NB4 (cell line): ENCODE data around the gene TMEM95.

Source experiments
- CTCF ChIP-seq: IDR thresholded peaks from one replicate; pipeline ENCODE4 v1.5.1; 2012; ENCODE audit warnings: low read depth, low read length
- MYC ChIP-seq: IDR thresholded peaks from 2 replicates; pipeline ENCODE4 v1.6.1; 2011; ENCODE audit warnings: low read depth, low read length
- POLR2A ChIP-seq: IDR thresholded peaks from 2 replicates; pipeline ENCODE4 v1.6.1; 2011; ENCODE audit warnings: mild to moderate bottlenecking; ENCODE audit not compliant: insufficient read length; ENCODE audit errors: extremely low read depth

- TF ChIP-seq CTCF (no peak), POLR2A (no peak), MYC (no peak)
Observed at GRCh38 chr17:7379134-7379533, 24.2 kb downstream of the TMEM95 start.
